Measurements from ENCODE around the gene MSH4.

GRCh38 chr1:75937034-75937433, 140.4 kb downstream of the MSH4 start:
- TF ChIP-seq CTCF (conservative IDR thresholded peaks at IDR 0.05; ENCODE audit: low read length) (no peak), EZH2phosphoT487 (IDR thresholded peaks at IDR 0.05; ENCODE audit: borderline replicate concordance, low read depth, low read length) (no peak)
